Endometrial microvascular endothelial cells (primary cell): ENCODE measurements around the gene MOB2. TPM values are rescaled to one million over a fixed set of nuclear protein-coding genes. Genes with fewer than 3 reads are reported as not detected.
"Not testable (repeated sequence)": the region's sequence is repeated elsewhere in the genome, so short reads cannot be mapped to it uniquely, and the experiment has no call there.

ENCODE experiments used
- in situ Hi-C: cut with HindIII; loops from 2 replicates; pipeline ENCODE4 v1.10.0; 2017; ENCODE audit warnings: low sequenced_read_pairs, low pct_unique_long_range_greater_than_20kb; ENCODE audit errors: inconsistent ontology term
- total RNA-seq: library from RNA; depleted of rRNA; stranded (reverse); fragments of >200 nt; gene quantifications from one replicate; pipeline ENCODE4 v1.2.3, GENCODE V29; 2015; ENCODE audit errors: inconsistent ontology term

Gene MOB2
- total RNA-seq, 1 donor from 2014 or later = 20.7 TPM

GRCh38 chr11:1519028-1520010 is 32.7 kb upstream of the MOB2 start:
- in situ Hi-C loops = no loop called here

GRCh38 chr11:1518301-1518700 is 31.7 kb upstream of the MOB2 start:
- in situ Hi-C loops = no loop called here

- in situ Hi-C loops = no loop called here
These were observed 30.8 kb upstream of the MOB2 start for GRCh38 chr11:1517117-1518005.

GRCh38 chr11:1516273-1517067 is 29.9 kb upstream of the MOB2 start:
- in situ Hi-C loops = no loop called here

GRCh38 chr11:1515082-1516060 is 28.8 kb upstream of the MOB2 start:
- in situ Hi-C loops = no loop called here

GRCh38 chr11:1514336-1515061 is 27.9 kb upstream of the MOB2 start:
- in situ Hi-C loops = no loop called here

- in situ Hi-C loops = no loop called here
These were observed 27.0 kb upstream of the MOB2 start for GRCh38 chr11:1513326-1514296.

- in situ Hi-C loops = not testable (repeated sequence)
These were observed 26.1 kb upstream of the MOB2 start for GRCh38 chr11:1512531-1513258.

- in situ Hi-C loops = no loop called here
These were observed 25.4 kb upstream of the MOB2 start for GRCh38 chr11:1511937-1512496.

- in situ Hi-C loops = no loop called here
These were observed 24.3 kb upstream of the MOB2 start for GRCh38 chr11:1510928-1511327.

GRCh38 chr11:1510351-1510750 is 23.8 kb upstream of the MOB2 start:
- in situ Hi-C loops = not testable (repeated sequence)

GRCh38 chr11:1509626-1510255 is 23.2 kb upstream of the MOB2 start:
- in situ Hi-C loops = no loop called here

- in situ Hi-C loops = no loop called here
These were observed 22.4 kb upstream of the MOB2 start for GRCh38 chr11:1508986-1509385.

GRCh38 chr11:1508491-1508891 is 21.9 kb upstream of the MOB2 start:
- in situ Hi-C loops = no loop called here
